HepG2 (cell line): ENCODE results near the gene GPRC5D. TPM values are rescaled to one million over a fixed set of nuclear protein-coding genes. Genes with fewer than 3 reads are reported as not detected.

Experiments
- BORCS8-MEF2B ChIP-seq: sonication (generic); formaldehyde crosslinking; IDR thresholded peaks from 2 replicates; pipeline ENCODE4 v1.8.0; 2022; ENCODE audit warnings: mild to moderate bottlenecking, missing genetic modification reagents
- DNMT3B ChIP-seq: conservative IDR thresholded peaks from 2 replicates; pipeline ENCODE4 v1.6.1; 2016; ENCODE audit warnings: missing biosample characterization, control low read depth
- FIP1L1 ChIP-seq: fragments of 200-400 bp; formaldehyde crosslinking; IDR thresholded peaks from 2 replicates; pipeline ENCODE4 v1.6.1; 2018; ENCODE audit warnings: low read depth, mild to moderate bottlenecking, low read length, moderate library complexity, borderline replicate concordance; ENCODE audit not compliant: insufficient read depth
- GPBP1L1 ChIP-seq: sonication (generic); formaldehyde crosslinking; IDR thresholded peaks from 2 replicates; pipeline ENCODE4 v1.5.0; 2020; ENCODE audit warnings: mild to moderate bottlenecking, missing genetic modification reagents
- KAT7 ChIP-seq: IDR thresholded peaks from 2 replicates; pipeline ENCODE4 v1.6.1; 2018; ENCODE audit warnings: borderline replicate concordance, missing compliant biosample characterization
- MYC ChIP-seq: sonication (generic); formaldehyde crosslinking; IDR thresholded peaks from 2 replicates; pipeline ENCODE4 v1.9.0; 2021; ENCODE audit warnings: missing genetic modification reagents, borderline replicate concordance
- MYPOP ChIP-seq: sonication (generic); formaldehyde crosslinking; IDR thresholded peaks from 2 replicates; pipeline ENCODE4 v1.8.1; 2023; ENCODE audit warnings: mild to moderate bottlenecking, moderate library complexity, missing genetic modification reagents
- PHF5A ChIP-seq: IDR thresholded peaks from one replicate; pipeline ENCODE4 v1.6.1; 2018; ENCODE audit warnings: low read depth, missing genetic modification reagents; ENCODE audit not compliant: unreplicated experiment
- POGZ ChIP-seq: sonication (generic); formaldehyde crosslinking; IDR thresholded peaks from 2 replicates; pipeline ENCODE4 v1.4.0; 2020; ENCODE audit warnings: mild to moderate bottlenecking, missing genetic modification reagents
- POLR2A ChIP-seq, 2 experiments: IDR thresholded peaks; 2 replicates each; pipeline ENCODE4 v1.6.1; 2011; ENCODE audit warnings: low read depth in 2 of 2, low read length in 2 of 2, mild to moderate bottlenecking in 1 of 2, moderate library complexity in 1 of 2; ENCODE audit not compliant: insufficient read depth in 1 of 2
- SRF ChIP-seq: IDR thresholded peaks from 2 replicates; pipeline ENCODE4 v1.6.1; 2011; ENCODE audit warnings: mild to moderate bottlenecking, low read depth, low read length, moderate library complexity
- TBX2 ChIP-seq: sonication (generic); formaldehyde crosslinking; IDR thresholded peaks from 2 replicates; pipeline ENCODE4 v1.5.0; 2020; ENCODE audit warnings: missing genetic modification reagents, mild to moderate bottlenecking, borderline replicate concordance
- TFDP1 ChIP-seq: IDR thresholded peaks from 2 replicates; pipeline ENCODE4 v1.6.1; 2016; ENCODE audit warnings: missing compliant biosample characterization, missing genetic modification reagents, borderline replicate concordance
- WIZ ChIP-seq: sonication (generic); formaldehyde crosslinking; IDR thresholded peaks from 2 replicates; pipeline ENCODE4 v1.5.1; 2020; ENCODE audit warnings: mild to moderate bottlenecking, missing genetic modification reagents
- XRCC5 ChIP-seq: fragments of 200-400 bp; formaldehyde crosslinking; optimal IDR thresholded peaks from 2 replicates; pipeline ENCODE3; 2017; ENCODE audit warnings: mild to moderate bottlenecking, low read length
- ZBTB38 ChIP-seq: sonication (generic); formaldehyde crosslinking; IDR thresholded peaks from 2 replicates; pipeline ENCODE4 v1.5.1; 2020; ENCODE audit warnings: mild to moderate bottlenecking, missing genetic modification reagents
- ZFP90 ChIP-seq: sonication (generic); formaldehyde crosslinking; IDR thresholded peaks from 2 replicates; pipeline ENCODE4 v1.8.0; 2022; ENCODE audit warnings: missing genetic modification reagents, mild to moderate bottlenecking, inconsistent platforms, borderline replicate concordance
- ZNF558 ChIP-seq: sonication (generic); formaldehyde crosslinking; IDR thresholded peaks from 2 replicates; pipeline ENCODE4 v1.9.0; 2022; ENCODE audit warnings: mild to moderate bottlenecking, missing genetic modification reagents, borderline replicate concordance
- ZNF709 ChIP-seq: sonication (generic); formaldehyde crosslinking; IDR thresholded peaks from 2 replicates; pipeline ENCODE4 v1.5.0; 2020; ENCODE audit warnings: mild to moderate bottlenecking, missing genetic modification reagents
- ZNF710 ChIP-seq: sonication (generic); formaldehyde crosslinking; IDR thresholded peaks from 2 replicates; pipeline ENCODE4 v1.5.0; 2020; ENCODE audit warnings: mild to moderate bottlenecking, missing genetic modification reagents, borderline replicate concordance
- ZNF772 ChIP-seq: sonication (generic); formaldehyde crosslinking; IDR thresholded peaks from 2 replicates; pipeline ENCODE4 v1.5.0; 2020; ENCODE audit warnings: mild to moderate bottlenecking, missing genetic modification reagents
- polyA plus RNA-seq, 8 experiments: library from polyadenylated mRNA; depleted of rRNA in 3 of 8; stranded (reverse) in 7 of 8; unstranded in 1 of 8; fragments of >200 nt; fragmentation: Illumina TruSeq in 4 of 8; extraction: Trizol in 4 of 8; gene quantifications; 2 replicates each; pipeline versions ENCODE4 v1.2.1 to v1.2.3, GENCODE V29; 2011 to 2016; ENCODE audit warnings: low read depth in 4 of 8, missing spikeins in 1 of 8, mixed read lengths in 1 of 8; ENCODE audit not compliant: insufficient read depth in 1 of 8
- total RNA-seq, 5 experiments: library from RNA; depleted of rRNA; stranded (reverse); fragments of >200 nt; fragmentation: Illumina TruSeq; extraction: Trizol; gene quantifications; 2 replicates each; pipeline ENCODE4 v1.2.3, GENCODE V29; 2016; ENCODE audit warnings: low read depth in 1 of 5

GPRC5D gene
- total and polyA plus RNA-seq, 2 of the 13 experiments (the other 11 are each of a cell fraction or from before 2014, with no cell fraction given), result not detected

GRCh38 chr12:12927211-12928079, 24.5 kb downstream of the GPRC5D start (continued):
- TF ChIP-seq MYC (peak; percentile 54; the same call in 1 of the 2 replicates), SRF (peak; percentile 78), ZBTB38 (CRISPR knock-in tag) (no peak), WIZ (CRISPR knock-in tag) (0 out of 2 replicates have a peak, but pooled peaks have one; percentile 27), XRCC5 (peak; percentile 18), POLR2A (IDR thresholded peaks at IDR 0.05; ENCODE audit: insufficient read depth in 1 of 2, low read depth in 2 of 2, low read length in 2 of 2) (peak; percentile 86 to 95), GPBP1L1 (CRISPR knock-in tag) (no peak), POGZ (CRISPR knock-in tag) (peak; percentile 49), FIP1L1 (peak; percentile 98; the same call in 1 of the 2 replicates), BORCS8-MEF2B (0 out of 2 replicates have a peak, but pooled peaks have one; percentile 44), DNMT3B (CRISPR knock-in tag) (peak; percentile 67; the same call in 1 of the 2 replicates), TFDP1 (CRISPR knock-in tag) (peak; percentile 49; the same call in 1 of the 2 replicates), PHF5A (CRISPR knock-in tag) (no peak), ZNF558 (CRISPR knock-in tag) (no peak), KAT7 (CRISPR knock-in tag) (peak; percentile 68; the same call in 1 of the 2 replicates), ZNF709 (no peak), ZFP90 (CRISPR knock-in tag) (peak; percentile 76; the same call in 1 of the 2 replicates), TBX2 (CRISPR knock-in tag) (peak; percentile 86), ZNF772 (CRISPR knock-in tag) (peak; percentile 98), ZNF710 (CRISPR knock-in tag) (peak; percentile 54; the same call in 1 of the 2 replicates), MYPOP (CRISPR knock-in tag) (peak; percentile 59; the same call in 1 of the 2 replicates)
